Activated CD8-positive, alpha-beta memory T cell treated with anti-CD3 and anti-CD28 coated beads for 1 hour (primary cell): ENCODE measurements around the gene ABCB8.
"Not testable (repeated sequence)": the region's sequence is repeated elsewhere in the genome, so short reads cannot be mapped to it uniquely, and the experiment has no call there.

Experiments used
- DNase-seq, 2 donors: peaks; one replicate each; pipeline ENCODE4 v3.0.0-alpha.2; 2020; ENCODE audit warnings: low read depth in 1 of 2; ENCODE audit errors: extremely low read depth in 1 of 2

The ABCB8 gene

GRCh38 chr7:151033864-151034249 is 5.6 kb downstream of the ABCB8 start:
- DNase-seq = no peak

DNA sequence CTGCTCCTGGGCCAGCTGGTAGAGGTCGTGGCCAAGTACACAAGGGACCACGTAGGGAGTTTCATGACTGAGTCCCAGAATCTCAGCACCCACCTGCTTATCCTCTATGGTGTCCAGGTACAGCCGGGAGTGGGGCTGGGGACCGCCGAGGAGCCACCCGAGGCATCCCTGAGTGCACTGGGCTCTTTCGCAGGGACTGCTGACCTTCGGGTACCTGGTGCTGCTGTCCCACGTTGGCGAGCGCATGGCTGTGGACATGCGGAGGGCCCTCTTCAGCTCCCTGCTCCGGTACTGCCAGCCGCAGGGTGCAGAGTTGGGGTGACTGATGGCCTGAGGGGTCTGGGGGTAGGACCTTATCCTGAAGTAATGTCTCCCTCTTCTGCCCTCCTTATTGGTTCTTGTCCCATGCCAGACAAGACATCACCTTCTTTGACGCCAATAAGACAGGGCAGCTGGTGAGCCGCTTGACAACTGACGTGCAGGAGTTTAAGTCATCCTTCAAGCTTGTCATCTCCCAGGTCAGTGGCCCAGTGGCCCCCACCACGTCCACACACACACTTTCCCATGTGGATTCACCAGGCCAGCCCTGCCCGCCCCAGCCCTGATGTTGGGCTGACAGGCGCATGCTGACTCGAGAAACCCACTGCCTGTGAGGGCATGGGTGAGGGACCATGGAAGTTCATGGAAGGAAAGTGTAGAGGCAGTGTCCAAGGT is 6.2 kb downstream of the ABCB8 start:
- no peak for DNase-seq

DNA sequence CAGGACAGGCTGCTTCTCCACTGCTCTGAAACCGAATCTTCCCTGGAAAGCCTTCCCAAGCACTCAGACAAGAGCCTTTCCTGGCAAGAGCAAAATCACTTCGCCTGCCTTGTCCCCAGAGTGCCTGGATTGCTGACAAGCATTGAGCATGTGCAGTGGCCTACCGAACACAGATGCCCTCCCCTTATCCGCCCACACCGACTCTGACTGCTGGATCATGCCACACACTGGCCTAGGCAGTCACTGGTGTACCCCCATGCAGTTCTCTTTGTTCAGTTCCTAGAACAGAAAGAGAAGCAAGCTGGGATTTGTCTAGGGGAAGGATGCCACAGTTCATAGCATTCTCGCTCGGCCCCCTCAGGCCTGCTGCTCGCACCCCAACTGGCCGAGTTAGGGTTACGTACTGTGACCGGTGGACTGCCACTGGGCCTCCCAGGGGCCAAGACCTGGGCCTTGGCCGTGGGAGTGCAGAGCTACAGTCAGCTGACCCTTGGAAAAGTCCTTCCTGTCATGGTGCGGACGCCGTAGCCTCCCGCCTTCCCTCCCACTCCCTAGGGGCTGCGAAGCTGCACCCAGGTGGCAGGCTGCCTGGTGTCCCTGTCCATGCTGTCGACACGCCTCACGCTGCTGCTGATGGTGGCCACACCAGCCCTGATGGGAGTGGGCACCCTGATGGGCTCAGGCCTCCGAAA is 6.9 kb downstream of the ABCB8 start:
- DNase-seq = no peak

GRCh38 chr7:151035902-151036301 is 7.7 kb downstream of the ABCB8 start:
- DNase-seq = no peak

DNA sequence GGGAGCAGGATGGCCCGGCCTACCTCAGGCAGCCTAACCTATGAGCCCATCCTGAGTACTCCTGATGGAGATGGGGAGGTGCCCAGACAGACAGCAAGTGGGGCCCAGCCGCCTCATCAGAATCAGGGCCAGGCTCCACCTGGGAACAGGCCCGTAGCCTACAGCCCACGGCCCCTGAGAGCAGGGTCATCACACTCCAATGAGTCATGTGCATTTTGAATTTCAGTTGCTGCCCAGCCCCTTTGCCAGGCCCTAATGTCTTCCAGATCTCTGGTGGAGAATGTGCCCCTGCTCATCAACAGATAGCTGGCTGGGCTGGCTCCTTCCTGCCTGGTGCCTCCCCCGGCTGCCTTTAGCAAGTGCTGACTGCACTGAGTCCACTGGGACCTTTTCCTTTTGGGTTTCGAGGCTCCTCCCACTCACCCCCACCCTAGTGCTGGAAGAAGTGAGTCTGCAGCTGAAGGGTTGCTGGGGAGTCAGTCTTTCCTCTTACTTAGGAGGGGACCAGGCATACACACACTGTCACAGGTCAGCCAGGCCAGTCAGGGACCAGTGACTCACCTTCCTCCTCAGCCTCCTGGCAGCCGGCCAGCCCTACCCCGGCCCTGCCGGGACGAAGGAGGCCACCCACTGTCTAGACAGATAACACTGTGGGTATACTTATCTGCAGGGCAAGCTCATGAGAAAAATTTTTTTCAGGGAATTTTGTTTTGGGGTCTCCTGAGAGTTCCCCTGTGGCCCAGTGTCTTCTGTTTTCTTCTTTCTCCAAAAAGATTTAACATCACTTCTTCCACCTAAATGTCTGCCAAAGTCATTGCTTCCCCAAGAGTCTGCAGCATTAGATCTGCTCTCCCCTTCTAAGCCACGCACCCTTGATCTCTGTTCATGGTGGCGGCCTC is 10.9 kb downstream of the ABCB8 start:
- DNase-seq = peak; percentile 13 to 27

DNA sequence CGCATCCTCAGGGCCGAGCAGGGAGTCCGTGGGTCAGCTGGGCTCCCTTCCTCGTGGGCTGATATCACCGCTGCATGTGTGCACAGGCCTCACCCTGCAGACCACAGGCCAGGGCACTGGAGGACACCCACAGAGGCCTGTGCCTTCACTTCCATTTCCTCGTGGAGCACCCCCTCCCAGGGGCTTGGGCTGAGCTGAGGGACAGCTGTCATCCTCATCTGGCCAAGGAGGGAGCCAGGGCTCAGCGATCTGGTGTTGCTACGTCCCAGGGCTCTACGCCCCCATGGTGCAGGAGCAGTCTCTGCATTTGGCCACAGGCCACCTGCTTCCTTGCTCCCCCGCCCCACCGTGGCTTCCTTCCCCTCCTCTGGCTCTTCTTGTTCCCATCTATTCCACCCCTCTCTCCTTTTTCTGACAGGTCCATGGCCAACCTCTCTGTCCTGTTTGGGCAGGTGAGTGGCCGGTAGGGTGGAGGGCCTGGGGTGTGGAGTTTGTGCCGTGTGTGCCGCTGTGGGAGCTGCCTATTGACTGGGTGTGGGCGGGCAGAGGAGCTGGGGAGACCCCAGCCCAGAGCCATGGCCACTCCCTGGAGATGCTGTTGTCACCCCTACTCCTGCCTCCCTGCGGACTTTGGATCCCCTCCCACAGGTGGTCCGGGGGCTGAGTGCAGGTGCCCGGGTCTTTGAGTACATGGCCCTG is 11.7 kb downstream of the ABCB8 start:
- no peak for DNase-seq

DNA sequence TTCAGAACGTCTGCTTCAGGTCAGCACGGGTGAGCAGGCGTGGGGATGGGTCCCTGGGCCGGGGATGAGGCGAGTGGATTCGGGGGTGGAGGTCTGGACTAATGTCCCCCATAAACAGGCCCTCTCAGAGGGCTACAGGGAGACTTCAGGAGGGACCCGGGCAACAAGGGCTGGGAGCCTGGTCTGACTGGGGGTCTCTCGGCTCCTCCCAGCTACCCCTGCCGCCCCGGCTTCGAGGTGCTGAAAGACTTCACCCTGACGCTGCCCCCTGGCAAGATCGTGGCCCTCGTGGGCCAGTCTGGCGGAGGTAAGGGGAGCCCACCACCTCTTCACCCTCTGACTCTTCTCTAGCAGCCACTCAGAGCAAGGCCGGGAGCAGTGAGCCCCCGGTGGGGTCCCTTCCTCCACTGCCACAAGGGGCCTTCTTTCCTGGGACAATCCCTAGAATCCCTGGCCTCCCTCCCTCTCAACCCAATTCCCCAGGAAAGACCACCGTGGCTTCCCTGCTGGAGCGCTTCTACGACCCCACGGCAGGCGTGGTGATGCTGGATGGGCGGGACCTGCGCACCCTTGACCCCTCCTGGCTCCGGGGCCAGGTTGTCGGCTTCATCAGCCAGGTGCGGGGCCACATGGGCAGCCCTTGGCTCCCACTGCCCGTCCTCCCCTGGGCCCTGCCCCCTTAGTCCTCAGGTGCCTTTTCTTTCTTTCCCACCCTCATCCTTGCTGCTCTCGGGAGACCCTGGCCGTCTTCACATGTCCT is 12.5 kb downstream of the ABCB8 start:
- no peak for DNase-seq

- not testable (repeated sequence) for DNase-seq
These were observed 15.2 kb downstream of the ABCB8 start for GRCh38 chr7:151043449-151043848.

- DNase-seq = no peak
These were observed 15.7 kb downstream of the ABCB8 start for GRCh38 chr7:151043959-151044358.

GRCh38 chr7:151045262-151045661 is 17.0 kb downstream of the ABCB8 start:
- no peak for DNase-seq

DNA sequence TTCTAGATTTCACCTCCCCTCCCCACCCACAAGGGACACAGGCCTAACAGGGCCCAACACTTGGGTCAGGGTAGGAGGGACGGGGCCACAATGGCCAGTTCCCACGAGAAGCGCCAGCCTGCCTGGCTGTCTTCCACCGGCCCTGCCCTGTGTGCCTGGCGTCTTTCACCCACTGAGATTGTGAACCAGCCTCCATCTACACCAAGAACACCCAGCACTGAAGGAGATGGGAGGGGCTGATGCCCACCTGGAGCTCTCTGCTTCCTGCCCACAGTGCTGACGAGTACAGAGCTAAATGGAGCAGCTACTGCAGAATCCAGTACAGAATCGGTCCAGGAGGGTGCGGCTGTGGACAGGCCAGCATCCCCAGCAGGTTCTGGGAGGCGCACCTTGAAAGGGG is 17.7 kb downstream of the ABCB8 start:
- DNase-seq = no peak

DNA sequence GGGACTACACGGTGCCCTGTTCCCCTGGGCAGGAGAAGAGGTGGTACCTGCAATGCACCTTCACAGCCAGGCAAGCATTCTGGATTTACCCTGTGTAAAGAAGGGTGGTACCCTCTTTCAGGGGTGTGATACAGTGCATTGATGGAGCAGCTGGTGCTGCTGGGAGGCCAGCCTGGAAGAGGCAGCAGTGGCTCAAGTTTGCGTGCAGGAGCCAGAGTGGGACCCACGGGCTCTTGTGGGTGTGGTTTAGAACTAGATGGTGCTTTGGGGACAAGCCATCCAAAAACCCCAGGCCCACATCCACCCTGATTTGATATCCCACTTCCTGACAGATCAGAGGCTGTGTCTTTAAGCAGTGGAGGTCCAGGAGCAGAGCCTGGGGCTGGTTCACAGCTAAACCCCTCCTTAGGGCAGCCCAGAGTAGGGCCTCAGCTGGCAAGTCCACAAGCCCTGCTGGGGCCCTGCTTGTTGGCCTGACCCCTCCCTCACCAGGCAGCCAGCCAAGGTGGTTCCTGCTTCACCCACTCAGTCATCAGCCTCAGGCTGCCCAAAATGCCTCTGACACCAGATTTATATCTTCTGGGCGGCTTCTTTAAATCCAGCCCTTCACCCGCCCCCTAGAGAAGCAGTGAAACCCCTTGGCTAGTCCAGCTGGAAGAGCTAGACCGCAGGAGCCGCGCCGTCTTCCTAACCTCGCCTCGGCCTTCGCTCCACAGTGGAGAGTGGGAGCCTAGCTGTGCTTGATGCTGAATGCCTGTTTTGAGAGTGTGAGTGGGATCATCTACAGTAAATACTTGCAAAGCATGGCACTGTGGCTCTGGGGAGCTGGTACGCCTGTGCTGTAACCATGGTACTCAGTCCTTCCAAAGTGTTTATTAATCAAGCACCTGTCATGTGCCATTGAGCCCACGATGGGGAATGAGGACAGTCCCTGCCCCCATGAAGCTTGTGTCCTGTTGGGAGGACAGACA is 18.6 kb downstream of the ABCB8 start:
- DNase-seq = no peak

DNA sequence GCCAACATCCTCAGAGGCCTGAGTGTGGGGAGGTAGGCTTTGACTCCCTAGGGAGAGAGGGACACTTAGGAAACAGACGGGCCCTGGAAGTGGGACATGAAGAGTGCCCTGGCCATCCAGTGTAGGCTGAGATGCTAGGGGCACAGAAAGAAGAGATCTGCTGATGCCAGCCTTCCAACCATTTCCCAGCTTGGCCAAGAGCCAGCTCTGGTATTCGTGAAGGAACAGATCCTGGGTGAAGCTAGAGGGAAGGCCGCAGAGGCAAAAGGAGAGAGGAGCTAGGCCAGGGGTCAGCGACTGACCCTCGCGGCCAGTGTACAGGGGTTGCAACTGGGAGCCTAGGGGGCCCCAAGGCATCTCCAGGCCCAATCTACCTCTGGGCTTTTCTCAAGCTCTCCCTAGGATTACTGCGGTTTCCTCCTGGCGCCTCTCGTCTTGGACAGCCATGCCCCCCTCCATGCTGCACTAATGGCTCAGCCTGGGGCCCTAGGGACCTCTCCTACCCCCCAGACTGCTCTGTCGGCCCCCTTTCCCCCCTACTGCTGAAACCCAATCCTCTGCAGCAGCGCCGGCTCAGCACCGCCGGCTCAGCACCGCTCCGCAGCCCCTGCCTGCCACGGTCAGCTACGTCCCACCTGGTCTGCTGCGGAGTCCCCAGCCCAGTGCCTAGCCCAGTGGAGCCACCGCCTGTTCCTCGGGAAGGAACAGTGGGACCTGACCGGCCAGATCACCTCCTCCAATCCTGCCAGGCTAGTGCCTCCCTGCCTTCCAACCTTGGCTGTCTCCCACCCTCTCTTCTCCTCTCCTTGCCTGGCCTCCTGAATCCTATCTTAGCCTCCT is 19.9 kb downstream of the ABCB8 start, which contains the start of gene ASIC3:
Gene ASIC3, plus strand, starts transcription at position 556 of the 840 bp plus-strand sequence. CDS start 355 bp downstream, outside the sequence.
- DNase-seq = no peak

DNA sequence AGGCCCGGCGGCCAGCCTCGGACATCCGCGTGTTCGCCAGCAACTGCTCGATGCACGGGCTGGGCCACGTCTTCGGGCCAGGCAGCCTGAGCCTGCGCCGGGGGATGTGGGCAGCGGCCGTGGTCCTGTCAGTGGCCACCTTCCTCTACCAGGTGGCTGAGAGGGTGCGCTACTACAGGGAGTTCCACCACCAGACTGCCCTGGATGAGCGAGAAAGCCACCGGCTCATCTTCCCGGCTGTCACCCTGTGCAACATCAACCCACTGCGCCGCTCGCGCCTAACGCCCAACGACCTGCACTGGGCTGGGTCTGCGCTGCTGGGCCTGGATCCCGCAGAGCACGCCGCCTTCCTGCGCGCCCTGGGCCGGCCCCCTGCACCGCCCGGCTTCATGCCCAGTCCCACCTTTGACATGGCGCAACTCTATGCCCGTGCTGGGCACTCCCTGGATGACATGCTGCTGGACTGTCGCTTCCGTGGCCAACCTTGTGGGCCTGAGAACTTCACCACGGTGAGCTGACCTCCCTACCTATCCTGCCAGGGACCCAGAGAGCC is 20.7 kb downstream of the ABCB8 start:
- DNase-seq = no peak

DNA sequence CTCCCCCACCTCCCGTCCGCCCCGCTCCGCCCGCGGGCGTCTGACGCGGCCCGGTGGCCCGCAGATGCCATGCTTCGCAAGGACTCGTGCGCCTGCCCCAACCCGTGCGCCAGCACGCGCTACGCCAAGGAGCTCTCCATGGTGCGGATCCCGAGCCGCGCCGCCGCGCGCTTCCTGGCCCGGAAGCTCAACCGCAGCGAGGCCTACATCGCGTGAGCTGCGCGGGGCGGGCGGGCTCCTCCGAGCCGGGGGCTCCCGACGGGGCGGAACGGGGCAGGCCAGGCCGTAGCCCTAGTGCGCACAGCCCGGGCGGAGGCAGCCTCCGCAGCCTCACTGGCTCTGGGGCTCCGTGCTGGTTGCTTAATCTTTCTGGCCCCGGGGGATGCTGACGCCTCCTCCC is 22.9 kb downstream of the ABCB8 start:
- peak in 1 of 2 donors; percentile 26 for DNase-seq

GRCh38 chr7:151053096-151053495 is 24.8 kb downstream of the ABCB8 start:
- DNase-seq = no peak

DNA sequence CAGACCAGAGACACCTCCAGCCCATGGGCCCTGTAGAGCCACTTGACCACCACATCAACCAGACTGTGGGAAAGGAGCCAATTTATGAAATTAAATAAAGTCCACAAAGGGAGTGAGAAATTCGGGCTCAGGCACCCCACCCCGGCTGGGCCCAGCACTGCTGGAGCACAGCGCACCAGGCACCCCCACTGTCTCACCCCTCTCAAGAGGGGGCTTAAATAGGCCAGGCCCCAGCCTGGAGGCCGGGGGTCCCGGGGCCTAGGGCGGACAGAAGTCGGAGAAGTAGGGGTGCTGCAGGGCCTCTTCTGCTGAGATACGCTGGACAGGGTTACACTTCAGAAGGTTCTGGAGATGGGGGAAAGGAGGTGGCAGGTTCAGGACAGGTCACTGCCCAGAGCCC is 25.5 kb downstream of the ABCB8 start:
- no peak for DNase-seq

DNA sequence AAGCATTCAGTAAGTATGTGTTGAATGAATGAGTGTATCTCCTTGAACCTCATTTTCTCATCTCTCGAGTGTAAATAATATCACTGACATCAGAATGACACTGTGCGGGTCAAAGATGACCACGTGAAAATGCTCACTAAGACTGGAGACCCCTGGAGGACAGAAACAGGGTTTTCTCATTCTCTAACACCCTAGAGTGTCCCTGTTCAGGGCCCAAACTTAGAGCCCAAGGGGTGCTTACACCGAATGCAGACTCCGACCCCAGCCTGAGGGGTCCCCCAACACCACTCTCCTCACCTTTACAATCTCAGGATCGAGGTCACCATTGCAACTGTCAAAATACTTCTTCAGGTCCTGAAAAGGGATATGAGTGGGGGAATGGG is 28.0 kb downstream of the ABCB8 start:
- no peak for DNase-seq
